GM12864 (cell line): ENCODE measurements around the gene FGFR3.
A peak's percentile ranks its signal among the peaks of the same experiment; 100 is the strongest.

ENCODE experiments used
- DNase-seq: peaks from one replicate; pipeline ENCODE4 v3.0.0-alpha.2; 2011; ENCODE audit warnings: low read depth
- H3K4me3 ChIP-seq: 2 replicates; pipeline ENCODE4 v1.5.1; 2011; ENCODE audit warnings: mild to moderate bottlenecking, low read depth, low read length, control low read depth
- TF ChIP-seq, protein P1 (sequence below): IDR thresholded peaks from 2 replicates; pipeline ENCODE4 v1.5.1; 2011; ENCODE audit warnings: low read depth, mild to moderate bottlenecking, moderate library complexity, low read length, control low read depth, inconsistent platforms; ENCODE audit errors: missing control alignments

The FGFR3 gene

DNA sequence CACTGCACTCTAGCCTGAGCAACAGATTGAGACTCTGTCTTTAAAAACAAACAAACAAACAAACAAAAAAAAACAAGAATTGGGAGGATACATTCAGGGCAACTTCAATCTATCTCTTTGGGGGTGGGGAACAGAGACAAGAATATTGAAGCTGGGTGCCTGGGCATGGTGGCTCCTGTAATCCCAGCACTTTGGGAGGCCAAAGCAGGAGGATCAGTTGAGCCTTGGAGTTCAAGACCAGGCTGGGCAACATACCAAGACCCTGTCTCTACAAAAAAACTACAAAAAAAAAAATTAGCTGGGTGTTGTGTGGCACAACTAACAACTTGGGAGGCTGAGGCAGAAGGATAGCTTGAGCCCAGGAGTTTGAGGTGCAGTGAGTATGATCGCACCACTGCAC lies 61.7 kb downstream of the FGFR3 start:
- peak overlapping the region; percentile 94 for H3K4me3 ChIP-seq
- DNase-seq = no peak
- TF ChIP-seq, protein P1, sequence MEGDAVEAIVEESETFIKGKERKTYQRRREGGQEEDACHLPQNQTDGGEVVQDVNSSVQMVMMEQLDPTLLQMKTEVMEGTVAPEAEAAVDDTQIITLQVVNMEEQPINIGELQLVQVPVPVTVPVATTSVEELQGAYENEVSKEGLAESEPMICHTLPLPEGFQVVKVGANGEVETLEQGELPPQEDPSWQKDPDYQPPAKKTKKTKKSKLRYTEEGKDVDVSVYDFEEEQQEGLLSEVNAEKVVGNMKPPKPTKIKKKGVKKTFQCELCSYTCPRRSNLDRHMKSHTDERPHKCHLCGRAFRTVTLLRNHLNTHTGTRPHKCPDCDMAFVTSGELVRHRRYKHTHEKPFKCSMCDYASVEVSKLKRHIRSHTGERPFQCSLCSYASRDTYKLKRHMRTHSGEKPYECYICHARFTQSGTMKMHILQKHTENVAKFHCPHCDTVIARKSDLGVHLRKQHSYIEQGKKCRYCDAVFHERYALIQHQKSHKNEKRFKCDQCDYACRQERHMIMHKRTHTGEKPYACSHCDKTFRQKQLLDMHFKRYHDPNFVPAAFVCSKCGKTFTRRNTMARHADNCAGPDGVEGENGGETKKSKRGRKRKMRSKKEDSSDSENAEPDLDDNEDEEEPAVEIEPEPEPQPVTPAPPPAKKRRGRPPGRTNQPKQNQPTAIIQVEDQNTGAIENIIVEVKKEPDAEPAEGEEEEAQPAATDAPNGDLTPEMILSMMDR = no peak

GRCh38 chr4:1855333-1856070 lies 62.4 kb downstream of the FGFR3 start:
- TF ChIP-seq, protein P1 = no peak
- no peak for DNase-seq
- H3K4me3 ChIP-seq = peak overlapping the region; percentile 94

GRCh38 chr4:1856071-1856942 lies 63.2 kb downstream of the FGFR3 start, which contains the start of gene LETM1:
Gene LETM1, minus strand, starts transcription at chr4:1856156. Its CDS starts 206 bp downstream, at chr4:1855950.
- TF ChIP-seq, protein P1 = peak; percentile 15

GRCh38 chr4:1856943-1857699 lies 64.0 kb downstream of the FGFR3 start:
- no peak for DNase-seq
- peak overlapping the region; percentile 94 for H3K4me3 ChIP-seq
- TF ChIP-seq, protein P1 = no peak

More at GRCh38 chr4:1856071-1856942, 63.2 kb downstream of the FGFR3 start, which contains the start of gene LETM1:
- peak; percentile 80 for DNase-seq
- H3K4me3 ChIP-seq = peak within 1 kb of the TSS; percentile 94

GRCh38 chr4:1857931-1858330 lies 64.8 kb downstream of the FGFR3 start:
- TF ChIP-seq, protein P1 = no peak
- no peak overlapping the region for H3K4me3 ChIP-seq
- DNase-seq = no peak
